HL-60 (cell line): Measurements from ENCODE around the gene MIA3.

Experiments
- CTCF ChIP-seq: IDR thresholded peaks from one replicate; pipeline ENCODE4 v1.5.1; 2011; ENCODE audit warnings: low read length, control low read depth, inconsistent platforms; ENCODE audit not compliant: insufficient read depth
- POLR2AphosphoS5 ChIP-seq: IDR thresholded peaks from 2 replicates; pipeline ENCODE4 v1.6.1; 2012; ENCODE audit warnings: low read depth
- REST ChIP-seq: IDR thresholded peaks from 2 replicates; pipeline ENCODE4 v1.6.1; 2012; ENCODE audit warnings: low read depth; ENCODE audit not compliant: insufficient replicate concordance

DNA sequence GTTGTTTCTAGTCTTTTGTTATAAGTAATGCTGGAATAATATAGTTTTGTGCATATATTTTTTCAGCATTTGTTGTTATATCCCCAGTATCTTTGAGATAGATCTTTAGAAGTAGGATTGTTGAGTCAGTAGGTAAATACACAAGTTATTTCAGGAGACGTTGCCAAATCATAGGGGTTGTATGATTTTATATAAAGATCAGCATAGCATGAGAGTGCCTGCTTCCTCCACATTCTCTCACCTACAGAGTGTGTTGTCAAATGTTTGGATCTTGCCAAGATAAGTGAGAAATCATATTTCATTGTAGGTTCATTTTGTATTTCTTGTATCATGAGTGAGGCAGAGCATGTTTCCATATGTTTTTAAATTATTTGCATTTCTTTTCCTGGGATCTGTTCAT is 24.6 kb downstream of the MIA3 start:
- TF ChIP-seq CTCF (no peak), POLR2AphosphoS5 (no peak), REST (no peak)
